Uterus (tissue), 4 donors: ENCODE results near the gene CEP350. TPM values are rescaled to one million over a fixed set of nuclear protein-coding genes. Genes with fewer than 3 reads are reported as not detected.

ENCODE experiments used
- DNase-seq, 2 donors: peaks; one replicate each; pipeline ENCODE4 v3.0.0-alpha.2; 2019 to 2020
- H3K27ac ChIP-seq, 2 donors: fragments of 200-600 bp; sonication (generic); 1 replicate in 1 of 2; 2 replicates in 1 of 2; pipeline ENCODE4 v1.5.1; 2016 to 2018
- H3K27me3 ChIP-seq, 2 donors: fragments of 200-600 bp; sonication (generic); one replicate each; pipeline ENCODE4 v1.5.1; 2018 to 2019; ENCODE audit warnings: control low read depth in 1 of 2
- H3K36me3 ChIP-seq, 2 donors: fragments of 200-600 bp; sonication (generic); one replicate each; pipeline ENCODE4 v1.5.1; 2019; ENCODE audit warnings: control low read depth in 1 of 2
- H3K4me1 ChIP-seq, 2 donors: fragments of 200-600 bp; sonication (generic); one replicate each; pipeline ENCODE4 v1.5.1; 2018 to 2019; ENCODE audit warnings: control low read depth in 1 of 2
- H3K4me3 ChIP-seq, 2 donors: fragments of 200-600 bp; sonication (generic); 1 replicate in 1 of 2; 2 replicates in 1 of 2; pipeline ENCODE4 v1.5.1; 2018 to 2019; ENCODE audit warnings: mild to moderate bottlenecking in 1 of 2
- H3K9me3 ChIP-seq, 2 donors: fragments of 200-600 bp; sonication (generic); one replicate each; pipeline ENCODE4 v1.5.1; 2019; ENCODE audit warnings: control low read depth in 1 of 2
- CTCF ChIP-seq, 4 experiments: fragments of 200-600 bp in 2 of 4; fragments of 450-650 bp in 2 of 4; sonication (generic) in 2 of 4; IDR thresholded peaks; one replicate each; pipeline ENCODE4 v1.5.1; 2016 to 2019; ENCODE audit warnings: antibody characterized with exemption in 4 of 4, mild to moderate bottlenecking in 2 of 4, moderate library complexity in 1 of 4
- POLR2A ChIP-seq, 2 donors: fragments of 450-650 bp; IDR thresholded peaks; one replicate each; pipeline ENCODE4 v1.6.1; 2016; ENCODE audit warnings: antibody characterized with exemption in 2 of 2, mild to moderate bottlenecking in 1 of 2, moderate library complexity in 1 of 2
- intact Hi-C: fragments of 100-400 bp; cut with DNase I; formaldehyde crosslinking; loops from one replicate; pipeline ENCODE4 v1.15.1; 2023; ENCODE audit warnings: low total_unique reads
- total RNA-seq, 4 donors: library from RNA; depleted of rRNA in 3 of 4; stranded (reverse); fragments of >200 nt in 3 of 4; gene quantifications; one replicate each; pipeline versions ENCODE4 v1.1.0 to v1.2.4, GENCODE V29; 2014 to 2023
- donor health status: DM: yes; HTN: yes; CAD: no.

The CEP350 gene
- total RNA-seq, 4 donors from 2014 or later = 28.5 to 97.3 (median 82.7) TPM

GRCh38 chr1:179978199-179979079, 23.8 kb downstream of the CEP350 start:
- intact Hi-C loops = no loop called here
- no peak overlapping the region for H3K27ac ChIP-seq
- TF ChIP-seq CTCF (IDR thresholded peaks at IDR 0.05) (no peak), POLR2A (IDR thresholded peaks at IDR 0.05) (no peak)

GRCh38 chr1:179984101-179984500, 29.5 kb downstream of the CEP350 start:
- no peak for DNase-seq
- Histone ChIP-seq H3K36me3 (no peaks in the 10 kb centered on the region), H3K4me3 (no peak overlapping the region), H3K27me3 (no peaks in the 10 kb centered on the region), H3K9me3 (no peaks in the 10 kb centered on the region), H3K27ac (no peak overlapping the region), H3K4me1 (no peaks in the 10 kb centered on the region)
- intact Hi-C loops = loop anchor here (10.0 kb wide), 1 partner anchor 491 kb away; no protein-coding TSS in a partner anchor
- TF ChIP-seq CTCF (IDR thresholded peaks at IDR 0.05) (no peak), POLR2A (IDR thresholded peaks at IDR 0.05) (no peak)

More at GRCh38 chr1:179978199-179979079, 23.8 kb downstream of the CEP350 start:
- H3K36me3 ChIP-seq = no peaks in the 10 kb centered on the region
- no peaks in the 10 kb centered on the region for H3K27me3 ChIP-seq
- DNase-seq = no peak
- H3K4me1 ChIP-seq = no peaks in the 10 kb centered on the region
- no peak overlapping the region for H3K4me3 ChIP-seq
- no peaks in the 10 kb centered on the region for H3K9me3 ChIP-seq

GRCh38 chr1:179984942-179985341, 30.3 kb downstream of the CEP350 start:
- H3K9me3 ChIP-seq = no peaks in the 10 kb centered on the region
- DNase-seq = no peak
- no peak overlapping the region for H3K27ac ChIP-seq
- H3K27me3 ChIP-seq = no peaks in the 10 kb centered on the region
- no peaks in the 10 kb centered on the region for H3K36me3 ChIP-seq
- H3K4me1 ChIP-seq = no peaks in the 10 kb centered on the region
- TF ChIP-seq CTCF (IDR thresholded peaks at IDR 0.05) (no peak), POLR2A (IDR thresholded peaks at IDR 0.05) (no peak)
- no peak overlapping the region for H3K4me3 ChIP-seq
- intact Hi-C loops = loop anchor here (10.0 kb wide), 1 partner anchor 490 kb away; no protein-coding TSS in a partner anchor

GRCh38 chr1:179990847-179991246, 36.2 kb downstream of the CEP350 start:
- no peak for DNase-seq
- Histone ChIP-seq H3K27ac (no peak overlapping the region), H3K4me3 (no peak overlapping the region), H3K36me3 (no peaks in the 10 kb centered on the region), H3K9me3 (no peaks in the 10 kb centered on the region), H3K4me1 (no peaks in the 10 kb centered on the region), H3K27me3 (no peaks in the 10 kb centered on the region)
- intact Hi-C loops = no loop called here
- TF ChIP-seq CTCF (IDR thresholded peaks at IDR 0.05) (no peak), POLR2A (IDR thresholded peaks at IDR 0.05) (no peak)

GRCh38 chr1:179995576-179995975, 41.0 kb downstream of the CEP350 start:
- no peak overlapping the region for H3K27ac ChIP-seq
- intact Hi-C loops = no loop called here
- DNase-seq = no peak
- no peak overlapping the region for H3K4me3 ChIP-seq
- no peaks in the 10 kb centered on the region for H3K36me3 ChIP-seq
- H3K9me3 ChIP-seq = no peaks in the 10 kb centered on the region
- no peaks in the 10 kb centered on the region for H3K4me1 ChIP-seq
- TF ChIP-seq CTCF (IDR thresholded peaks at IDR 0.05) (no peak), POLR2A (IDR thresholded peaks at IDR 0.05) (no peak)
- no peaks in the 10 kb centered on the region for H3K27me3 ChIP-seq
